Stomach smooth muscle (tissue), 2 donors: ENCODE data around the gene GNG3.

Experiments
- H3K27ac ChIP-seq: one replicate; pipeline ENCODE4 v1.7.0; 2013; ENCODE audit warnings: mild to moderate bottlenecking, low read length, inconsistent platforms
- H3K27me3 ChIP-seq, 2 donors: one replicate each; pipeline ENCODE4 v1.7.0; 2013; ENCODE audit warnings: low read length in 2 of 2; ENCODE audit not compliant: insufficient read depth in 2 of 2, control insufficient read depth in 1 of 2
- H3K36me3 ChIP-seq, 2 donors: one replicate each; pipeline ENCODE4 v1.7.0; 2013; ENCODE audit warnings: low read length in 2 of 2; ENCODE audit not compliant: control insufficient read depth in 2 of 2, insufficient read depth in 2 of 2
- H3K4me1 ChIP-seq: one replicate; pipeline ENCODE4 v1.7.0; 2013; ENCODE audit warnings: low read length; ENCODE audit not compliant: control insufficient read depth, insufficient read depth
- H3K4me3 ChIP-seq, 2 donors: one replicate each; pipeline ENCODE4 v1.7.0; 2013; ENCODE audit warnings: low read length in 2 of 2
- H3K9ac ChIP-seq, 2 donors: one replicate each; pipeline ENCODE4 v1.7.0; 2013; ENCODE audit warnings: low read length in 2 of 2, mild to moderate bottlenecking in 1 of 2
- H3K9me3 ChIP-seq, 2 donors: one replicate each; pipeline ENCODE4 v1.7.0; 2013; ENCODE audit warnings: low read length in 2 of 2; ENCODE audit not compliant: control insufficient read depth in 2 of 2
- donor health status: healthy.
- donor health status: Pancreatic carcinoma.

The GNG3 gene

GRCh38 chr11:62707277-62707861 is at the start of gene GNG3, which contains the start of gene BSCL2:
Gene GNG3, plus strand, starts transcription at chr11:62707676. Its CDS starts 620 bp downstream, at chr11:62708296.
Gene BSCL2, minus strand, starts transcription at chr11:62707424. Its CDS starts 229 bp downstream, at chr11:62707195.
- Histone ChIP-seq H3K9ac (peak within 1 kb of the TSS; percentile 79 to 93), H3K36me3 (peaks cover 5 to 15% of the 10 kb centered on the region in 2 donors), H3K27ac (peak within 1 kb of the TSS; percentile 96), H3K9me3 (no peaks in the 10 kb centered on the region), H3K4me1 (peaks cover 51% of the 10 kb centered on the region), H3K4me3 (peak within 1 kb of the TSS; percentile 87 to 91), H3K27me3 (no peaks in the 10 kb centered on the region)

GRCh38 chr11:62664405-62665074 is 42.9 kb upstream of the GNG3 start:
- peak overlapping the region; percentile 91 to 93 for H3K9ac ChIP-seq
- H3K27me3 ChIP-seq, result no peaks in the 10 kb centered on the region
- peaks cover 4 to 7% of the 10 kb centered on the region in 2 donors for H3K36me3 ChIP-seq
- H3K4me1 ChIP-seq, result peaks cover 33% of the 10 kb centered on the region
- H3K4me3 ChIP-seq, result peak overlapping the region; percentile 79 to 97
- H3K9me3 ChIP-seq, result no peaks in the 10 kb centered on the region
- H3K27ac ChIP-seq, result peak overlapping the region; percentile 88

GRCh38 chr11:62665075-62665598 is 42.3 kb upstream of the GNG3 start, which contains the start of the genes C11orf98 and CSKMT:
Gene C11orf98, minus strand, starts transcription at chr11:62665210. Its CDS starts 41 bp downstream, at chr11:62665169.
Gene CSKMT, plus strand, starts transcription at chr11:62665312. Its CDS starts 568 bp downstream, at chr11:62665880.
- H3K9me3 ChIP-seq, result no peaks in the 10 kb centered on the region
- H3K9ac ChIP-seq, result peak within 1 kb of the TSS; percentile 91 to 93
- H3K4me3 ChIP-seq, result peak within 1 kb of the TSS; percentile 79 to 97
- peaks cover 33% of the 10 kb centered on the region for H3K4me1 ChIP-seq
- H3K36me3 ChIP-seq, result peaks cover 4 to 7% of the 10 kb centered on the region in 2 donors
- H3K27ac ChIP-seq, result peak within 1 kb of the TSS; percentile 88
- no peaks in the 10 kb centered on the region for H3K27me3 ChIP-seq

GRCh38 chr11:62665599-62666258 is 41.7 kb upstream of the GNG3 start:
- Histone ChIP-seq H3K4me3 (peak overlapping the region; percentile 79 to 97), H3K9me3 (no peaks in the 10 kb centered on the region), H3K27ac (peak overlapping the region; percentile 88), H3K4me1 (peaks cover 37% of the 10 kb centered on the region), H3K27me3 (no peaks in the 10 kb centered on the region), H3K9ac (peak overlapping the region; percentile 86 to 93), H3K36me3 (peaks cover 4 to 7% of the 10 kb centered on the region in 2 donors)

- Histone ChIP-seq H3K36me3 (peaks cover 4 to 7% of the 10 kb centered on the region in 2 donors), H3K4me1 (peaks cover 41% of the 10 kb centered on the region), H3K4me3 (peak overlapping the region; percentile 79 to 97), H3K9ac (peak overlapping the region; percentile 86 to 93), H3K9me3 (no peaks in the 10 kb centered on the region), H3K27me3 (no peaks in the 10 kb centered on the region), H3K27ac (peak overlapping the region; percentile 88)
These were observed 41.1 kb upstream of the GNG3 start for GRCh38 chr11:62666259-62666926.

- peaks cover 48% of the 10 kb centered on the region for H3K4me1 ChIP-seq
- H3K27ac ChIP-seq, result peak overlapping the region; percentile 88
These were observed 40.0 kb upstream of the GNG3 start for GRCh38 chr11:62667460-62667859.

GRCh38 chr11:62669420-62670161 is 37.9 kb upstream of the GNG3 start:
- no peak overlapping the region for H3K4me3 ChIP-seq
- H3K9me3 ChIP-seq, result no peaks in the 10 kb centered on the region
- H3K36me3 ChIP-seq, result peaks cover 4 to 12% of the 10 kb centered on the region in 2 donors
- peak overlapping the region; percentile 31 for H3K27ac ChIP-seq
- peaks cover 50% of the 10 kb centered on the region for H3K4me1 ChIP-seq
- H3K9ac ChIP-seq, result peak overlapping the region in 1 of 2 donors; percentile 23
- H3K27me3 ChIP-seq, result no peaks in the 10 kb centered on the region

More at GRCh38 chr11:62667460-62667859, 40.0 kb upstream of the GNG3 start:
- no peak overlapping the region for H3K4me3 ChIP-seq
- peaks cover 4 to 7% of the 10 kb centered on the region in 2 donors for H3K36me3 ChIP-seq
- peak overlapping the region; percentile 29 to 93 for H3K9ac ChIP-seq
- H3K9me3 ChIP-seq, result no peaks in the 10 kb centered on the region
- no peaks in the 10 kb centered on the region for H3K27me3 ChIP-seq

GRCh38 chr11:62671236-62671607 is 36.3 kb upstream of the GNG3 start:
- peak overlapping the region; percentile 92 to 95 for H3K9ac ChIP-seq
- peaks cover 4 to 13% of the 10 kb centered on the region in 2 donors for H3K36me3 ChIP-seq
- no peaks in the 10 kb centered on the region for H3K9me3 ChIP-seq
- peaks cover 41% of the 10 kb centered on the region for H3K4me1 ChIP-seq
- peak overlapping the region; percentile 91 for H3K27ac ChIP-seq
- H3K27me3 ChIP-seq, result no peaks in the 10 kb centered on the region
- peak overlapping the region; percentile 94 to 95 for H3K4me3 ChIP-seq

GRCh38 chr11:62671608-62672389 is 35.7 kb upstream of the GNG3 start, which contains the start of the genes LBHD1 and UQCC3:
Gene LBHD1, minus strand, starts transcription at chr11:62672267. Its CDS starts 2,236 bp downstream, at chr11:62670031.
Gene UQCC3, plus strand, starts transcription at chr11:62671673. Its CDS starts 73 bp downstream, at chr11:62671746.
- Histone ChIP-seq H3K9me3 (no peaks in the 10 kb centered on the region), H3K4me1 (peaks cover 35% of the 10 kb centered on the region), H3K9ac (peak within 1 kb of the TSS; percentile 92 to 95), H3K4me3 (peak within 1 kb of the TSS; percentile 94 to 95), H3K27ac (peak within 1 kb of the TSS; percentile 91), H3K36me3 (peaks cover 3 to 16% of the 10 kb centered on the region in 2 donors), H3K27me3 (no peaks in the 10 kb centered on the region)
